Central memory CD8-positive, alpha-beta T cell (primary cell): ENCODE results near the gene TMPRSS6.

Experiments
- ATAC-seq: fragments of 150-1000 bp; cut with Tn5 transposase; replicated peaks from 2 replicates; pipeline ENCODE4 v1.10.0; 2022; ENCODE audit warnings: mild to moderate bottlenecking, moderate FRiP score, moderate number of reproducible peaks; ENCODE audit not compliant: poor library complexity, severe bottlenecking; ENCODE audit errors: extremely low read depth
- DNase-seq, 2 donors: peaks; one replicate each; pipeline ENCODE4 v3.0.0; 2021; ENCODE audit warnings: low spot score in 2 of 2
- H3K27ac Mint-ChIP-seq: one replicate; pipeline ENCODE4 v1.8.0; 2022; ENCODE audit warnings: low read depth, mild to moderate bottlenecking, moderate library complexity, mixed read lengths
- H3K27me3 Mint-ChIP-seq: one replicate; pipeline ENCODE4 v1.8.0; 2022; ENCODE audit warnings: mixed read lengths
- H3K36me3 Mint-ChIP-seq: one replicate; pipeline ENCODE4 v1.8.0; 2022; ENCODE audit warnings: mild to moderate bottlenecking, moderate library complexity, mixed read lengths; ENCODE audit not compliant: insufficient read depth
- H3K4me1 Mint-ChIP-seq: one replicate; pipeline ENCODE4 v1.8.0; 2022; ENCODE audit warnings: mixed read lengths
- H3K4me3 Mint-ChIP-seq: one replicate; pipeline ENCODE4 v1.8.0; 2022; ENCODE audit warnings: mild to moderate bottlenecking, moderate library complexity, mixed read lengths
- H3K9me3 Mint-ChIP-seq: one replicate; pipeline ENCODE4 v1.8.0; 2022; ENCODE audit warnings: mixed read lengths

Gene TMPRSS6

DNA sequence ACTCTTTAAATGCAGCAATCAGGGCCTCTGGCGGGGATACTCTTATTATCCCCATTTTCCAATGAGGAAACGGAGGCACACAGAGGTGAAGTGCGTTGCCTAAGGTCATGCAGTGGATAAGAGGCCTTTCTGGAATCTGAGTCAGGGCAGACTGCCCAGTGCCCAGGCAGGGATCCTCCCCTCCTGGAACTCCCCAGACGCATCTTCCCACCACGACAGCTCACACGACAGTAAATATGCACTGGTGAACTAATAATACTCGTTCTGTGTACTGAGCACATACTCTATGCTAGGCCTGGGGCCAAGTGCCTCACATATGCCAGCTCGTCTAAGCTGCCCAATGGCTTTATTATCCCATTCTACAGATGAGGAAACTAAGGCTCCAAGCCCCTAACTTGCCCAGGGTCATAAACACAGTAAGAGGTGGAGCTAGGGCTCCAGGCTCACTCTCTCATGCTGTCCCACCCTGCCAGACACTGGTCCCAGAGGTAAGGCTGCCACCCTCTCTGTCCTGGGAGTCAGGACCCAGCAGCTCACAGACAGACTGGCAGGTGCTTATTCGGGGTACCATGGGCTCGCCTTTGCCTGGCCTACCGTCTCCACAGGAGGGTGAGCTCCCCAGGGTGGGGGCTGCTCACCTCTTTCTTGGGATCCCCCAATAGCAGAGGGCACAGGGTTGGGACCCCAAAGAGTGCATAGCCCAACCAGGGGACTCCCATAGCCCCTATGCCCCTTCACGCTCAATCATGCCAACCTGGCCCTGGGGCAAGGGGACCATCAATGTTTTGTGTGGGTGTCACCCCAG is 37.9 kb upstream of the TMPRSS6 start:
- peak overlapping the region; percentile 92 for H3K27ac Mint-ChIP-seq

DNA sequence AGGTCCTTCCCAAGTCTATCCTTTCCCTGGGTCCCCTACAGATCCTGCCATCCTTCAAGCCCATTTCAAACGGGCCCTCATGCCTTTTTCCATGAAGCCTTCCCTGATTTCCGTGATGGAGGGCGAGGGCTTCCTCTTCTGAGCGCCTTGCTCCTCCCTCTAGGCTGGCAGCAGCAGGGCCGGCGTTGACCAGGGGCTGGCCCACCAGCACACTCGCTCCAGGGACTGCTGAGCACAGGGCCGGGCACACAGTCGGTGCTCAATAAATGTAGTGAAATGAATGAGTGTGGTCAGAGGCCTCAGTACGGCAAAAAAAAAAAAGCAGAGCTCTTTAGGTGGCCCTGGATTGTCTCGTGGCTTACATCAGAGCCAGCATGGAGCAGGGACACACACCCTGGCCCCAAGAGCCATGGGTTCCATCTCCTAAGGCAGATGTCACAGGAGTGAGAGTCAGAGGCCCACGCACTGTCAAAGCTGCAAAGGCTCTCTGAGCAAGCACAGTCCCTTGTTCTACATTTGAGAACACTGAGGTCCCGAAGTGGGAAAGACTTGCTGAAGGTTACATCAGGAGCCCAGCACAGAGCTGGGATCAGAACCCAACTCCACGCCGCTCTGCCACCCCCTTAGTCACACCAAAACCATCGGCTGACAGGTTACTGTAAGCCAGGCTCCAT is 37.1 kb upstream of the TMPRSS6 start:
- peaks cover 4% of the 10 kb centered on the region for H3K9me3 Mint-ChIP-seq
- peak overlapping the region; percentile 93 for H3K4me3 Mint-ChIP-seq
- no peak for DNase-seq
- no peaks in the 10 kb centered on the region for H3K27me3 Mint-ChIP-seq
- H3K4me1 Mint-ChIP-seq, result peaks cover 86% of the 10 kb centered on the region
- no peak for ATAC-seq
- H3K27ac Mint-ChIP-seq, result peak overlapping the region; percentile 92
- peaks cover 55% of the 10 kb centered on the region for H3K36me3 Mint-ChIP-seq

More for the DNA sequence above, 37.9 kb upstream of the TMPRSS6 start:
- Mint-ChIP-seq H3K4me3 (peak overlapping the region; percentile 93), H3K9me3 (peaks cover 4% of the 10 kb centered on the region), H3K27me3 (no peaks in the 10 kb centered on the region), H3K36me3 (peaks cover 55% of the 10 kb centered on the region), H3K4me1 (peaks cover 86% of the 10 kb centered on the region)
- ATAC-seq (no peak), DNase-seq (no peak)

DNA sequence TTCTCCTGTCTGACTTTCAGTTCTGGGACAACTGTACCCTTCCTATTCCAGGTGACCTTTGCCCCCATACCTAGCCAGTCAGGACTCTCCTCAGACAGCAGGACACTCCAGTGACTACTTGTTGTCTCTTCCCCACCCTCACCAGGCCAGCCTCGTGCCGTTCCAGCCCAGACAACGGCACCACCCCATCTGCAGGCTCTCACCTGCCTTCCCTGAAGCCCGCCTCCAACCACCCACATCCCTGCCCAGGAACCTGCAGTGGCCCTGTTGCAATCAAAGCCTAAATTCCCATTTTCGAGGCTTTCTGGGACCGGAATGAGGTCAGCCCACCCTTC is 36.5 kb upstream of the TMPRSS6 start:
- DNase-seq (no peak), ATAC-seq (no peak)
- H3K4me3 Mint-ChIP-seq, result peak overlapping the region; percentile 93
- peaks cover 4% of the 10 kb centered on the region for H3K9me3 Mint-ChIP-seq
- peak overlapping the region; percentile 92 for H3K27ac Mint-ChIP-seq
- H3K4me1 Mint-ChIP-seq, result peaks cover 80% of the 10 kb centered on the region
- peaks cover 52% of the 10 kb centered on the region for H3K36me3 Mint-ChIP-seq
- no peaks in the 10 kb centered on the region for H3K27me3 Mint-ChIP-seq

DNA sequence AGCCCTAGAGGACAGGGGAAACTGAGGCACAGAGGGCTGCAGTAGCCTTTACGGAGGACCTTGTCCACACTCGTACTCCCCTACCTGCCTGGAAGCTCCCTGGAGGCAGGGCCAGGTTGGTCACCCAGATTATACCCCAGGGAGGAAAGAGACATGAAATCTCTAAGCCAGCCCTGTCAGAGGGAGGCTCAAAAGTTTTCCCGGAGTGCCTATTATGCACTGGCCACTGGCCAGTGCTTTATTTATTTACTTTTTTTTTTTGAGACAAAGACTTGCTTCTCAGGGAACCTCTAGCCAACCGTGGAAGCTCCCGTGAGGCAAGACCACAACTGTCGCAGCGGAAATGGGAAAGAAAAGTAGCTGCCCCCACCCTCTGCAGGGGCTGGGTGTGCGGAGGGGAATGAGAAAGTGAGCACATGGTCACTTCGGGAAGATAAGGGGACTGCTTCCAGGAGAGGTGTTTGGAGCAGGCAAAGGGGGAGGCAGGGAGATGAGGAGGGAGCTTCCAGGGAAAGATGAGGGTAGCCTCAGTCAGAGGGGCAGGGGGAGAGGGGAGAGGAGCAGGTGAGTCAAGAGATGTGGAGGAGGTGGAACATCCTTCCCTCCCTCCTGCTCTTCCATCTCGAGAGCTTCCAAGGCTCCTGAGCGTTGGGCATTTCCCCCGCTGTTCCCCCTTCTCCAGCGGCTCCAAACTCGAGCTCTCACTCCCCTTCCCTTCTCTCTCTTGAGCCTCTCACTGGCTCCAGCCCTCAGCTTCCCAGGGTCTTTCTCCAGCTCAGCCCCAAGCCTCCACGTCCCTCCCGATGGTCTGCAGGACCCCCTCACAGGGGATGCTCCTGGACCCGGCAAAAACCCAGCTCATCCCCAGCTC is 35.9 kb upstream of the TMPRSS6 start:
- Mint-ChIP-seq H3K4me3 (peak overlapping the region; percentile 93), H3K9me3 (no peaks in the 10 kb centered on the region), H3K4me1 (peaks cover 78% of the 10 kb centered on the region), H3K27me3 (no peaks in the 10 kb centered on the region), H3K36me3 (peaks cover 51% of the 10 kb centered on the region), H3K27ac (peak overlapping the region; percentile 92)
- DNase-seq (no peak), ATAC-seq (no peak)

DNA sequence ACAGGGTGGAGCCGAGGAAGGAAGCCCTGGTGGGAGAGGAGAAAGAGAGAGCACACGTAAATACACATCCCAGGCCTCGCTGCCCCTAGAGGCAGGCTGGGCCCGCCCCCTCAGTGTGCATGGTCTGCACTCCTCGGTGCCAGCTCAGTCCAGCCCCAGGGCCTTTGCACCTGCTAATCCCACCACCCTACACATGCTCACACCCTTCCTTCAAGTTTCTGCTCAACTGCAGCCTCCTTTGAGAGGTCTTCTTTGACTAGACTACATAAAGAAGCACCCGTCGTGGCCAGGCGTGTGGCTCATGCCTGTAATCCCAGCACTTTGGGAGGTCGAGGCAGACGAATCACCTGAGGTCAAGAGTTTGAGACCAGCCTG is 34.7 kb upstream of the TMPRSS6 start:
- H3K27me3 Mint-ChIP-seq, result no peaks in the 10 kb centered on the region
- H3K4me1 Mint-ChIP-seq, result peaks cover 73% of the 10 kb centered on the region
- no peak overlapping the region for H3K4me3 Mint-ChIP-seq
- no peaks in the 10 kb centered on the region for H3K9me3 Mint-ChIP-seq
- H3K27ac Mint-ChIP-seq, result peak overlapping the region; percentile 92
- peaks cover 47% of the 10 kb centered on the region for H3K36me3 Mint-ChIP-seq
- no peak for DNase-seq
- ATAC-seq, result no peak

DNA sequence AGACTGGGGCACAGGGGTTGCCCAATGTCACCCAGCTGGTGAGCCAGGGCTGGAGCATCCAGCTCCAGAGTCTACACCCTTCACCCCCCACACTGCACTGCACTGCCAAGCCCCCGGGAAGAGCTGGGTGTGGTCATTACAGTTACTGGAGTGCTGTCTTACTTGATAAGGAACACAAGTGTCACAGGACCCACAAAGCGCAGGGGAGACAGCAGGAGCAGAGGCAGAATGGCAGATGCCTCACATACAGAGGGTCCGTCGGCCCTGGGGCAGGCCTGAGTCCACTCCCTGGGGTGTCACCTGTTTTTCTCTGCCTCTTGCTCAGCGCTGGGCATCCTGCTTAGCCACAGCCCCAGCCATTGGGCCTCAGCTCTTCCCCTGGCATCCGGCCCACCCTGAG is 32.5 kb upstream of the TMPRSS6 start:
- DNase-seq, result no peak
- Mint-ChIP-seq H3K27ac (no peak overlapping the region), H3K27me3 (no peaks in the 10 kb centered on the region)

GRCh38 chr22:37141476-37141875 is 32.0 kb upstream of the TMPRSS6 start:
- Mint-ChIP-seq H3K27me3 (no peaks in the 10 kb centered on the region), H3K4me3 (no peak overlapping the region), H3K4me1 (peaks cover 74% of the 10 kb centered on the region), H3K9me3 (no peaks in the 10 kb centered on the region), H3K36me3 (peaks cover 62% of the 10 kb centered on the region), H3K27ac (no peak overlapping the region)
- no peak for ATAC-seq
- DNase-seq, result no peak

More for the DNA sequence above, 32.5 kb upstream of the TMPRSS6 start:
- H3K4me3 Mint-ChIP-seq, result no peak overlapping the region
- peaks cover 60% of the 10 kb centered on the region for H3K36me3 Mint-ChIP-seq
- ATAC-seq, result no peak
- no peaks in the 10 kb centered on the region for H3K9me3 Mint-ChIP-seq
- peaks cover 74% of the 10 kb centered on the region for H3K4me1 Mint-ChIP-seq

DNA sequence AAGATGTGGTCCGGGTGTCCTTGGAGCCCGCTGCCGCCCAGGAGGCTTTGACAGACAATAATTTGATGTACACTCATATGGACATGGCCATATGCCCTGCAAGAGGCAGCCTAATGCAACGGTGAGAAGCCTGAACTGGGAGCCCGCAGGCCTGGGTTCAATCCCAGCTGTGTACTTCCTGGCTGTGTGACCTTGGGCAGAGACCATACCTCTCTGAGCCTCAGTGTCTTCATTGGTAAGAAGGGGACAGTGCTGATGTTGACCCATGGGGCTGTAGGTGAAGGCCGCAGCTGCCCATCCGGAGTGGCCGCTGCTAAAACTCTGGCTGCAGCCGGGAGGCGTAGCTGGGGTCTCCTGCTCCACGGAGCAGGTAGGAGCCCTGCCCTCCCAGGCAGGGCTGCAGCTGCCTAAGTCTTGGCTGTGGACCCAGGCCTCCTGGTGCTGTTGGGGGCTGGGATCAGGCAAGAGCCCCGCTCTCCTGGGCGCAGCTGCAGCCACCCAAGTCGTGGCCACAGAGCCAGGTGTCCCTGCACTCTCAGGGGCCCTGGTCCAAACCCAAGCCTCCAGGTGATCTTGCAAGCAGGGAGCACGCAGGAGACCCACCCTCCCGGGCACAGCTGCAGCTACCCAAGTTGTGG is 31.3 kb upstream of the TMPRSS6 start:
- DNase-seq, result no peak
- peaks cover 60% of the 10 kb centered on the region for H3K36me3 Mint-ChIP-seq
- H3K27ac Mint-ChIP-seq, result no peak overlapping the region
- H3K27me3 Mint-ChIP-seq, result no peaks in the 10 kb centered on the region
- no peaks in the 10 kb centered on the region for H3K9me3 Mint-ChIP-seq
- peaks cover 67% of the 10 kb centered on the region for H3K4me1 Mint-ChIP-seq
- H3K4me3 Mint-ChIP-seq, result no peak overlapping the region
- ATAC-seq, result no peak

DNA sequence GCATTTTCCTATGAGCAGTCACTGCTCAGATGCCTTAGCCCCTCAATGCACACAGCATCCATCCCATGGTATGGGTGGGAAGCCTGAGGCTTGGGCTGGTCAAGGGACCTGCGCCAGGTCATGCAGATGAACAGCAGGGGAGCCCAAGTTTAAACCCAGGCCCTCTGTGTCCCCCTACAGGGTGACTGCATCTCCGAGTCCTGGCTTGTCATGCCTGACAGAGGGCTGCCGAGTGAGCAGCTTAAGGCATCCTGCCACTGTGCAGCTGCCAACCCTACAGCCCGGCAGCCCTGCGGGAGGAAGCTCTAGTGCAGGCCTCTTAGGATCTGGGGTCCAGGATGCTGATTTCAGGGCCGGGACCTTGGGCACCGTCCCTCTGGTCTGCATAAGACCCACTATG is 30.2 kb upstream of the TMPRSS6 start:
- Mint-ChIP-seq H3K27ac (no peak overlapping the region), H3K9me3 (no peaks in the 10 kb centered on the region), H3K4me1 (peaks cover 57% of the 10 kb centered on the region), H3K27me3 (no peaks in the 10 kb centered on the region), H3K36me3 (peaks cover 66% of the 10 kb centered on the region), H3K4me3 (no peak overlapping the region)
- DNase-seq (no peak), ATAC-seq (no peak)

DNA sequence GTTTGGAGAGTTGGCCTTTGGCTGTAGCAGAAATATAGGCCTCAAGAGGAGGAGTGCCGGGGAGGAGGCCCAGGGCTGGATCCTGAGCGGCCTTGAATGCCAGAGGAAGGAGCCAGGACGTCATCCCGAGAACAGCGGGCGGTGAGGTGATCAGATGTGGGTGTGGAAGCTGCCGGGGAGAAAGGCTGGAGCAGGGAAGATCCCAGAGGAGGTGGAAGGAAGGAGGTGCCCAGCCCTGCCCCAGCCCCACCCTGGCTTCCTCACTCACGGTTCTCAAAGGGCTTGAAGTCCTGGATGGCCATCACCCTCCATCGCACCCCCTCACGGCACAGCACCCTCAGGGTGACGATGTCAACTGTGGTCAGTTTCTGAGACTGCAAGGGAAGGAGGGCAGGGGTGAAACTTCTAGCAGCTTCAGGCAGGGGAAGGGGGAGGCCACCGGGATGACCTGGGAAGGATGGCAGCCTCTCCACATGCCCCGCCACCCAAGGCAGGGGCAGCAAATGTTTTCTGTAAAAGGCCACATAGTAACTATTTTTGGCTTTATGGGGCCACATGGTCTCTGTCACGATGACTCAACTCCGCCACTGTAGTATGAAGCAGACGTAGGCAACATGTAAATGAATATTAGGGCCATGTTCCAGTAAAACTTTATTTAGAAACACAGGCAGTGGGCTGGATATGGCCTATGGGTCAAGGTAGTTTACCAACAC is 29.5 kb upstream of the TMPRSS6 start:
- DNase-seq, result no peak
- no peak for ATAC-seq
- peaks cover 49% of the 10 kb centered on the region for H3K4me1 Mint-ChIP-seq
- H3K27ac Mint-ChIP-seq, result peak overlapping the region; percentile 87
- H3K27me3 Mint-ChIP-seq, result no peaks in the 10 kb centered on the region
- H3K4me3 Mint-ChIP-seq, result no peak overlapping the region
- H3K36me3 Mint-ChIP-seq, result peaks cover 65% of the 10 kb centered on the region
- no peaks in the 10 kb centered on the region for H3K9me3 Mint-ChIP-seq

GRCh38 chr22:37137903-37138665 is 28.6 kb upstream of the TMPRSS6 start:
- ATAC-seq, result no peak
- peaks cover 41% of the 10 kb centered on the region for H3K4me1 Mint-ChIP-seq

More at GRCh38 chr22:37137903-37138665, 28.6 kb upstream of the TMPRSS6 start:
- Mint-ChIP-seq H3K4me3 (no peak overlapping the region), H3K36me3 (peaks cover 64% of the 10 kb centered on the region), H3K27ac (peak overlapping the region; percentile 87), H3K27me3 (no peaks in the 10 kb centered on the region), H3K9me3 (no peaks in the 10 kb centered on the region)
- no peak for DNase-seq
